Parathyroid adenoma (tissue), 2 donors: ENCODE measurements around the gene GRIFIN.

ENCODE experiments used
- H2AFZ ChIP-seq: fragments of 300-600 bp; sonication (generic); one replicate; pipeline ENCODE4 v1.7.0; 2017; ENCODE audit warnings: antibody characterized with exemption, mild to moderate bottlenecking
- H3K27ac ChIP-seq: fragments of 300-600 bp; sonication (generic); one replicate; pipeline ENCODE4 v1.7.0; 2017
- H3K27me3 ChIP-seq: fragments of 300-600 bp; sonication (generic); one replicate; pipeline ENCODE4 v1.7.0; 2017; ENCODE audit warnings: low read length; ENCODE audit not compliant: control insufficient read depth, insufficient read depth
- H3K36me3 ChIP-seq: fragments of 300-600 bp; sonication (generic); one replicate; pipeline ENCODE4 v1.7.0; 2017; ENCODE audit warnings: low read length; ENCODE audit not compliant: control insufficient read depth, insufficient read depth
- H3K4me1 ChIP-seq: fragments of 300-600 bp; sonication (generic); one replicate; pipeline ENCODE4 v1.7.0; 2017; ENCODE audit warnings: control low read depth
- H3K4me2 ChIP-seq: fragments of 300-600 bp; sonication (generic); one replicate; pipeline ENCODE4 v1.7.0; 2017; ENCODE audit warnings: low read length
- H3K4me3 ChIP-seq: fragments of 300-600 bp; sonication (generic); one replicate; pipeline ENCODE4 v1.7.0; 2017; ENCODE audit warnings: low read depth, low read length
- H3K79me2 ChIP-seq: fragments of 300-600 bp; sonication (generic); one replicate; pipeline ENCODE4 v1.7.0; 2017; ENCODE audit warnings: control low read depth
- H3K9ac ChIP-seq: fragments of 300-600 bp; sonication (generic); one replicate; pipeline ENCODE4 v1.7.0; 2017; ENCODE audit warnings: mild to moderate bottlenecking
- H3K9me3 ChIP-seq: fragments of 300-600 bp; sonication (generic); one replicate; pipeline ENCODE4 v1.7.0; 2017; ENCODE audit warnings: low read length; ENCODE audit not compliant: control insufficient read depth
- CTCF ChIP-seq: fragments of 300-600 bp; sonication (generic); IDR thresholded peaks from one replicate; pipeline ENCODE4 v1.7.0; 2017; ENCODE audit warnings: antibody characterized with exemption, mild to moderate bottlenecking
- donor health status: primary hyperparathyroidism.

GRIFIN gene

GRCh38 chr7:2431260-2431867 lies 44.8 kb downstream of the GRIFIN start:
- Histone ChIP-seq H3K27me3 (no peaks in the 10 kb centered on the region), H3K4me3 (no peak overlapping the region), H2AFZ (no peak overlapping the region), H3K9me3 (no peaks in the 10 kb centered on the region), H3K4me1 (peaks cover 5% of the 10 kb centered on the region), H3K79me2 (peaks cover 6% of the 10 kb centered on the region), H3K9ac (no peak overlapping the region), H3K36me3 (no peaks in the 10 kb centered on the region), H3K27ac (no peak overlapping the region), H3K4me2 (no peak overlapping the region)
- peak; percentile 32 for TF ChIP-seq CTCF

- peaks cover 6% of the 10 kb centered on the region for H3K79me2 ChIP-seq
- no peak overlapping the region for H3K27ac ChIP-seq
- TF ChIP-seq CTCF: no peak
- H3K4me3 ChIP-seq: no peak overlapping the region
- no peak overlapping the region for H3K9ac ChIP-seq
- H3K27me3 ChIP-seq: no peaks in the 10 kb centered on the region
- H3K4me2 ChIP-seq: no peak overlapping the region
- no peaks in the 10 kb centered on the region for H3K4me1 ChIP-seq
- H3K36me3 ChIP-seq: no peaks in the 10 kb centered on the region
- no peaks in the 10 kb centered on the region for H3K9me3 ChIP-seq
- H2AFZ ChIP-seq: no peak overlapping the region
Measured at GRCh38 chr7:2425749-2426148, 50.4 kb downstream of the GRIFIN start.
